RWPE1 (cell line): Measurements from ENCODE around the gene CNDP1.

Source experiments
- CTCF ChIA-PET: fragments of 350-600 bp; sonication (Branson Sonifier 250); formaldehyde crosslinking; extraction: SDS; loops from one replicate; lab custom pipeline; 2021; lab: Yijun Ruan, JAX
- POLR2A ChIA-PET: fragments of 400-600 bp; formaldehyde crosslinking; extraction: SDS; loops from one replicate; lab custom pipeline; 2020; ENCODE audit warnings: antibody characterized with exemption; ENCODE audit not compliant: low non-redundant PET; lab: Yijun Ruan, JAX
- DNase-seq: peaks from one replicate; pipeline ENCODE4 v3.0.0; 2012; ENCODE audit warnings: low spot score
- H3K27ac ChIP-seq: fragments of 450-650 bp; 2 replicates; pipeline ENCODE4 v1.5.1; 2017
- CTCF ChIP-seq: fragments of 450-650 bp; conservative IDR thresholded peaks from 2 replicates; pipeline ENCODE4 v1.5.1; 2017; ENCODE audit warnings: low read depth, mild to moderate bottlenecking

CNDP1 gene

GRCh38 chr18:74534150-74534969, at the start of gene CNDP1:
TSS of gene CNDP1 (plus strand) at chr18:74534500. CDS start at chr18:74534668, 168 bp downstream.
- TF ChIP-seq CTCF: no peak
- CTCF ChIA-PET: interaction anchor here (0.6 kb wide), 1 partner anchor 10 kb away, joined by 5 read pairs; no protein-coding TSS in a partner anchor
- DNase-seq: no peak
- POLR2A ChIA-PET: interaction anchor here (0.7 kb wide), 1 partner anchor 29 kb away, joined by 3 read pairs; no protein-coding TSS in a partner anchor
- no peak within 1 kb of the TSS for H3K27ac ChIP-seq

GRCh38 chr18:74486119-74486849, 48.0 kb upstream of the CNDP1 start:
- POLR2A ChIA-PET: no interaction called here
- no peak overlapping the region for H3K27ac ChIP-seq
- CTCF ChIA-PET: no interaction called here
- TF ChIP-seq CTCF: no peak
- no peak for DNase-seq

- ChIA-PET CTCF (no interaction called here), POLR2A (no interaction called here)
- TF ChIP-seq CTCF: no peak
- H3K27ac ChIP-seq: no peak overlapping the region
- no peak for DNase-seq
These were observed 45.9 kb upstream of the CNDP1 start for GRCh38 chr18:74488354-74488753.

- ChIA-PET POLR2A (no interaction called here), CTCF (no interaction called here)
- no peak for DNase-seq
- TF ChIP-seq CTCF: no peak
- H3K27ac ChIP-seq: no peak overlapping the region
These were observed 45.4 kb upstream of the CNDP1 start for GRCh38 chr18:74488864-74489263.

- POLR2A ChIA-PET: no interaction called here
- no peak for TF ChIP-seq CTCF
- no peak overlapping the region for H3K27ac ChIP-seq
- no peak for DNase-seq
- CTCF ChIA-PET: no interaction called here
These were observed 44.6 kb upstream of the CNDP1 start for GRCh38 chr18:74489676-74490075.

GRCh38 chr18:74492259-74492658, 42.0 kb upstream of the CNDP1 start:
- no peak for DNase-seq
- no peak for TF ChIP-seq CTCF
- H3K27ac ChIP-seq: no peak overlapping the region

More at GRCh38 chr18:74492259-74492658, 42.0 kb upstream of the CNDP1 start:
- ChIA-PET POLR2A (no interaction called here), CTCF (no interaction called here)
